HepG2 (cell line): ENCODE results near the gene GPR162. TPM values are rescaled to one million over a fixed set of nuclear protein-coding genes. Genes with fewer than 3 reads are reported as not detected.
A peak's percentile ranks its signal among the peaks of the same experiment; 100 is the strongest.

Source experiments
- ATAC-seq: fragments of 200-7000 bp; cut with Tn5 transposase; 3 replicates; pipeline ENCODE4 v1.9.1; 2020; ENCODE audit warnings: mild to moderate bottlenecking, moderate library complexity
- BruUV-seq: library from RNA; stranded (reverse); fragments of 400-500 nt; replicated peaks from 2 replicates; lab custom pipeline; 2021; lab: Mats Ljungman, UMichigan
- CTCF ChIA-PET: fragments of 300-600 bp; formaldehyde crosslinking; extraction: SDS; loops from one replicate; lab custom pipeline; 2021; ENCODE audit warnings: low total read pairs, inconsistent platforms, low intra/inter-chr PET ratio; lab: Yijun Ruan, JAX
- POLR2A ChIA-PET: fragments of 350-600 bp; sonication (Branson Sonifier 250); formaldehyde crosslinking; loops from one replicate; lab custom pipeline; 2020; ENCODE audit warnings: antibody characterized with exemption, inconsistent platforms; lab: Yijun Ruan, JAX
- DNase-seq: peaks from one replicate; pipeline ENCODE4 v3.0.0-alpha.2; 2015; ENCODE audit warnings: low spot score
- FAIRE-seq: peaks from 3 replicates; lab custom pipeline; 2011; peaks lifted over from hg19 to GRCh38; lab: Jason Lieb, UNC
- H2AFZ ChIP-seq: one replicate; pipeline ENCODE4 v1.6.1; 2011; ENCODE audit warnings: low read length, inconsistent platforms
- H3K27ac ChIP-seq: fragments of 300-600 bp; 3 replicates; pipeline ENCODE4 v1.8.0; 2011; ENCODE audit warnings: mixed run types, mild to moderate bottlenecking, mixed read lengths, low read length, inconsistent platforms; ENCODE audit not compliant: insufficient read depth; ENCODE audit errors: extremely low read length
- H3K27me3 ChIP-seq, 2 experiments: fragments of 200-600 bp in 1 of 2; 2 replicates in 1 of 2; 3 replicates in 1 of 2; pipeline versions ENCODE4 v1.6.0 to v1.8.0; 2011; ENCODE audit warnings: low read length in 2 of 2, mild to moderate bottlenecking in 2 of 2, moderate library complexity in 2 of 2, inconsistent platforms in 1 of 2; ENCODE audit not compliant: insufficient read depth in 2 of 2, control insufficient read depth in 1 of 2
- H3K36me3 ChIP-seq, 2 experiments: fragments of 200-600 bp in 1 of 2; replicated peaks in 1 of 2; 2 replicates in 1 of 2; 3 replicates in 1 of 2; pipeline versions ENCODE4 v1.5.1 to v1.8.0; 2011; ENCODE audit warnings: low read length in 2 of 2, inconsistent platforms in 1 of 2; ENCODE audit not compliant: insufficient read depth in 2 of 2, control insufficient read depth in 1 of 2
- H3K4me1 ChIP-seq: 2 replicates; pipeline ENCODE4 v1.5.1; 2012; ENCODE audit warnings: low read length, inconsistent platforms; ENCODE audit not compliant: insufficient read depth
- H3K4me2 ChIP-seq: 2 replicates; pipeline ENCODE4 v1.6.0; 2011; ENCODE audit warnings: low read depth, low read length, inconsistent platforms
- H3K4me3 ChIP-seq, 3 experiments: fragments of 200-600 bp in 1 of 3; sonication (generic), shearing (Covaris generic) in 1 of 3; replicated peaks in 1 of 3; 2 replicates each; pipeline ENCODE4 v1.5.1; 2011 to 2016; ENCODE audit warnings: low read length in 3 of 3, inconsistent platforms in 2 of 3, low read depth in 2 of 3, mild to moderate bottlenecking in 2 of 3, control low read depth in 1 of 3, mixed read lengths in 1 of 3; ENCODE audit not compliant: insufficient read depth in 1 of 3
- H3K79me2 ChIP-seq: one replicate; pipeline ENCODE4 v1.6.1; 2011; ENCODE audit warnings: low read length, inconsistent platforms; ENCODE audit not compliant: insufficient read depth
- H3K9ac ChIP-seq: 2 replicates; pipeline ENCODE4 v1.6.0; 2011; ENCODE audit warnings: mild to moderate bottlenecking, low read depth, low read length, inconsistent platforms; ENCODE audit not compliant: insufficient read depth
- H3K9me3 ChIP-seq: 2 replicates; pipeline ENCODE4 v1.5.1; 2012; ENCODE audit warnings: mild to moderate bottlenecking, low read length
- H4K20me1 ChIP-seq: 2 replicates; pipeline ENCODE4 v1.6.0; 2011; ENCODE audit warnings: inconsistent platforms, mild to moderate bottlenecking, low read length, moderate library complexity; ENCODE audit not compliant: insufficient read depth
- BHLHE40 ChIP-seq: IDR thresholded peaks from 2 replicates; pipeline ENCODE4 v1.6.1; 2011; ENCODE audit warnings: low read length, improper control_type of control experiment
- CREB1 ChIP-seq, 2 experiments: fragments of 450-650 bp in 1 of 2; IDR thresholded peaks; 2 replicates each; pipeline ENCODE4 v1.6.1; 2016 to 2017; ENCODE audit warnings: control low read depth in 1 of 2, mild to moderate bottlenecking in 1 of 2, missing compliant biosample characterization in 1 of 2, missing genetic modification characterization in 1 of 2
- FOSL2 ChIP-seq: sonication (generic); formaldehyde crosslinking; IDR thresholded peaks from 2 replicates; pipeline ENCODE4 v1.4.0; 2020; ENCODE audit warnings: missing genetic modification reagents
- KDM5B ChIP-seq: sonication (generic); formaldehyde crosslinking; IDR thresholded peaks from 2 replicates; pipeline ENCODE4 v1.4.0; 2020; ENCODE audit warnings: missing genetic modification reagents, mild to moderate bottlenecking, borderline replicate concordance
- KLF15 ChIP-seq: sonication (generic); formaldehyde crosslinking; IDR thresholded peaks from 2 replicates; pipeline ENCODE4 v1.8.1; 2023; ENCODE audit warnings: borderline replicate concordance, mild to moderate bottlenecking, inconsistent platforms, missing genetic modification reagents, mixed read lengths
- MXD1 ChIP-seq: sonication (generic); formaldehyde crosslinking; IDR thresholded peaks from 2 replicates; pipeline ENCODE4 v1.4.0; 2020; ENCODE audit warnings: mild to moderate bottlenecking, missing genetic modification reagents
- PREB ChIP-seq: sonication (generic); formaldehyde crosslinking; IDR thresholded peaks from 2 replicates; pipeline ENCODE4 v1.4.0; 2020; ENCODE audit warnings: missing genetic modification reagents
- REXO4 ChIP-seq: sonication (generic); formaldehyde crosslinking; IDR thresholded peaks from 2 replicates; pipeline ENCODE4 v1.8.0; 2022; ENCODE audit warnings: missing genetic modification reagents, mild to moderate bottlenecking, borderline replicate concordance
- SOX6 ChIP-seq, 2 experiments: fragments of 450-650 bp in 1 of 2; sonication (generic) in 1 of 2; formaldehyde crosslinking in 1 of 2; IDR thresholded peaks; 2 replicates each; pipeline versions ENCODE4 v1.4.0 to v1.6.1; 2017 to 2020; ENCODE audit warnings: antibody characterized with exemption in 1 of 2, mild to moderate bottlenecking in 1 of 2, missing genetic modification reagents in 1 of 2
- ZNF30 ChIP-seq: sonication (generic); formaldehyde crosslinking; IDR thresholded peaks from 2 replicates; pipeline ENCODE4 v1.5.0; 2020; ENCODE audit warnings: mild to moderate bottlenecking, missing genetic modification reagents
- ZNF740 ChIP-seq: sonication (generic); formaldehyde crosslinking; IDR thresholded peaks from 2 replicates; pipeline ENCODE4 v1.4.0; 2020; ENCODE audit warnings: missing genetic modification reagents
- ZNF772 ChIP-seq: sonication (generic); formaldehyde crosslinking; IDR thresholded peaks from 2 replicates; pipeline ENCODE4 v1.5.0; 2020; ENCODE audit warnings: mild to moderate bottlenecking, missing genetic modification reagents
- WGBS: methylation state at CpG from one replicate; pipeline ENCODE4 v1.1.6; 2017; ENCODE audit warnings: low lambda C conversion rate; 5-methylcytosine and 5-hydroxymethylcytosine counted together
- in situ Hi-C: cut with HindIII; loops from 2 replicates; pipeline ENCODE4 v1.10.0; 2017; ENCODE audit warnings: low pct_unique_long_range_greater_than_20kb; ENCODE audit not compliant: extremely low pct_ligation_motif_present
- intact Hi-C: fragments of 100-400 bp; cut with micrococcal nuclease; formaldehyde crosslinking; loops from one replicate; pipeline ENCODE4 v1.10.0; 2022; ENCODE audit not compliant: unreplicated experiment
- polyA plus RNA-seq, 8 experiments: library from polyadenylated mRNA; depleted of rRNA in 3 of 8; stranded (reverse) in 7 of 8; unstranded in 1 of 8; fragments of >200 nt; fragmentation: Illumina TruSeq in 4 of 8; extraction: Trizol in 4 of 8; gene quantifications; 2 replicates each; pipeline versions ENCODE4 v1.2.1 to v1.2.3, GENCODE V29; 2011 to 2016; ENCODE audit warnings: low read depth in 4 of 8, missing spikeins in 1 of 8, mixed read lengths in 1 of 8; ENCODE audit not compliant: insufficient read depth in 1 of 8
- total RNA-seq, 5 experiments: library from RNA; depleted of rRNA; stranded (reverse); fragments of >200 nt; fragmentation: Illumina TruSeq; extraction: Trizol; gene quantifications; 2 replicates each; pipeline ENCODE4 v1.2.3, GENCODE V29; 2016; ENCODE audit warnings: low read depth in 1 of 5
- TF ChIP-seq, protein P1 (sequence below): sonication (generic); formaldehyde crosslinking; IDR thresholded peaks from 2 replicates; pipeline ENCODE4 v1.8.0; 2022; ENCODE audit warnings: missing genetic modification reagents, mild to moderate bottlenecking, inconsistent platforms, borderline replicate concordance

The GPR162 gene
- total and polyA plus RNA-seq, 2 of the 13 experiments (the other 11 are each of a cell fraction or from before 2014, with no cell fraction given) = 0.08 TPM; not detected in 1

DNA sequence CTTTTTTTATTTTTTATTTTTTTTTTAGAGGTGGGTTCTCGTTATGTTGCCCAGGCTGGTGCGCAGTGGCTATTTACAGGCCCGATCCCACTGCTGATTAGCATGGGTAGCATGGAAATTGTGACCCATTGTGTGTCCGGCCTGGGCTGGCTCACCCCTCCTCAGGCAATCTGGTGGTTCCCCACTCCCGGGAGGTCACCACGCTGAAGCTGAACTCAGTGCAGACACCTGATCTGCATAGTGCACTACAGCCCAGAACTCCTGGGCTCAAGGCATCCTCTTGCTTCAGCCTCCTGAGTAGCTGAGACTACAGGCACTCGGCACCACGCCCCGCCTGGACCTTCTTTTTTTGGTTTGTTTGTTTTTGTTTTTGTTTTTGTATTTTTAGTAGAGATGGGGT lies 37.8 kb upstream of the GPR162 start (continued):
- TF ChIP-seq ZNF30 (CRISPR knock-in tag) (no peak), KLF15 (CRISPR knock-in tag) (no peak)
- TF ChIP-seq, all 625 proteins: peak for 0

DNA sequence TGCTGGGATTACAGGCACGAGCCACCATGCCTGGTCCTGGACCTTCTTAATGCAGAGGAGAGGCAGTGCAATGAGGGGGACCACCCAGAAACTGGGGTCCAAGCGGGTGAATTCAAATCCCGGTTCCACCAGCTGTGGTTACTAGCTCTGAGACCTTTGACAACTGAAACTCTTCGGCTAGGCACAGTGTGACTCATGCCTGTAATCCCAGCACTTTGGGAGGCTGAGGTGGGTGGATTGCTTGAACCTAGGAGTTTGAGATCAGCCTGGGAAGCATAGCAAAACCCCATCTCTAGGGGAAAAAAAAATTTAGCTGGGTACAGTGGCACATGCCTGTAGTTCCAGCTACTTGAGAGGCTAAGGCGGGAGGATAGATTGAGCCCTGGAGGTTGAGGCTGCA lies 37.3 kb upstream of the GPR162 start:
- ATAC-seq = no peak
- Histone ChIP-seq H3K79me2 (no peaks in the 10 kb centered on the region), H3K4me2 (no peak overlapping the region; the same call in 1 of the 2 replicates), H3K27ac (no peak overlapping the region), H3K27me3 (peaks cover 2 to 16% of the 10 kb centered on the region in 2 experiments; a peak in 3 of 5 replicates), H2AFZ (no peak overlapping the region), H3K36me3 (no peaks in the 10 kb centered on the region), H3K9me3 (no peaks in the 10 kb centered on the region), H3K9ac (no peak overlapping the region), H3K4me1 (peaks cover 45% of the 10 kb centered on the region), H3K4me3 (no peak overlapping the region), H4K20me1 (no peaks in the 10 kb centered on the region)
- TF ChIP-seq KDM5B (CRISPR knock-in tag) (no peak), FOSL2 (CRISPR knock-in tag) (0 out of 2 replicates have a peak, but pooled peaks have one; percentile 13), SOX6 (IDR thresholded peaks at IDR 0.05) (no peak), SOX6 (CRISPR knock-in tag; IDR thresholded peaks at IDR 0.05) (no peak), BHLHE40 (no peak)
- no peak for DNase-seq
- intact Hi-C loops = no loop called here
- ChIA-PET CTCF (no interaction called here), POLR2A (interaction anchor here (1.1 to 1.6 kb wide), 2 partner anchors 16 to 31 kb away, joined by 3 to 4 read pairs; partner anchors contain the start of gene MLF2)
- WGBS = 24% methylated on average over 5 of the region's 5 CpGs
- in situ Hi-C loops = loop anchor here (5.0 kb wide), 1 partner anchor 37 kb away; no protein-coding TSS in a partner anchor
- FAIRE-seq = no peak
- BruUV-seq = no TSS peak

- Histone ChIP-seq H4K20me1 (no peaks in the 10 kb centered on the region), H2AFZ (no peak overlapping the region), H3K4me2 (no peak overlapping the region), H3K79me2 (no peaks in the 10 kb centered on the region), H3K36me3 (no peaks in the 10 kb centered on the region), H3K9me3 (no peaks in the 10 kb centered on the region), H3K4me1 (peaks cover 45% of the 10 kb centered on the region), H3K27ac (no peak overlapping the region), H3K27me3 (peaks cover 2 to 16% of the 10 kb centered on the region in 2 experiments; a peak in 3 of 5 replicates), H3K4me3 (no peak overlapping the region), H3K9ac (no peak overlapping the region)
- FAIRE-seq = no peak
- intact Hi-C loops = no loop called here
- no peak for DNase-seq
- ChIA-PET POLR2A (interaction anchor here (1.1 to 1.6 kb wide), 2 partner anchors 17 to 32 kb away, joined by 3 to 4 read pairs; partner anchors contain the start of gene MLF2), CTCF (no interaction called here)
- 49% methylated on average over 5 of the region's 5 CpGs for WGBS
- in situ Hi-C loops = loop anchor here (5.0 kb wide), 1 partner anchor 37 kb away; no protein-coding TSS in a partner anchor
- no peak for ATAC-seq
- BruUV-seq = no TSS peak
- TF ChIP-seq PREB (CRISPR knock-in tag) (no peak), ZNF740 (no peak), MXD1 (no peak), REXO4 (CRISPR knock-in tag) (no peak), CREB1 (IDR thresholded peaks at IDR 0.05) (no peak), CREB1 (CRISPR knock-in tag; IDR thresholded peaks at IDR 0.05) (no peak), ZNF772 (CRISPR knock-in tag) (no peak)
- TF ChIP-seq, protein P1, sequence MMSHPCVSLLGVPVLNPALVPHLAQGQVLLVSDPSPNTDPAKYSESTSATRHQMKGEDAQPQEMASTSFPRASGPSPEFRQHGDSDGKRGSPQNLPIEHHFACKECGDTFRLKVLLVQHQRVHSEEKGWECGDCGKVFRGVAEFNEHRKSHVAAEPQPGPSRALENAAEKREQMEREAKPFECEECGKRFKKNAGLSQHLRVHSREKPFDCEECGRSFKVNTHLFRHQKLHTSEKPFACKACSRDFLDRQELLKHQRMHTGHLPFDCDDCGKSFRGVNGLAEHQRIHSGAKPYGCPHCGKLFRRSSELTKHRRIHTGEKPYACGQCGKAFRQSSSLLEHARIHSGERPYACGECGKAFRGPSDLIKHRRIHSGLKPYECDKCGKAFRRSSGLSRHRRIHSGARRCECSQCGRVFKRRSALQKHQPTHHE (CRISPR knock-in tag) = no peak
These were observed 36.9 kb upstream of the GPR162 start for GRCh38 chr12:6784761-6785160.
